Spleen (tissue), 11 donors: ENCODE measurements around the gene SOAT2. TPM values are rescaled to one million over a fixed set of nuclear protein-coding genes. Genes with fewer than 3 reads are reported as not detected.

Experiments
- DNase-seq: peaks from one replicate; pipeline ENCODE4 v3.0.0-alpha.2; 2020
- H3K27ac ChIP-seq, 8 donors: fragments of 200-600 bp; sonication (generic) in 7 of 8; 1 replicate in 4 of 8; 2 replicates in 4 of 8; pipeline versions ENCODE4 v1.5.0 to v1.8.0; 2016 to 2021; ENCODE audit warnings: inconsistent platforms in 4 of 8, mild to moderate bottlenecking in 4 of 8, moderate library complexity in 1 of 8
- H3K27me3 ChIP-seq, 7 donors: fragments of 200-600 bp; sonication (generic) in 6 of 7; replicated peaks in 1 of 7; 1 replicate in 4 of 7; 2 replicates in 3 of 7; pipeline versions ENCODE4 v1.5.0 to v1.8.0; 2016 to 2021; ENCODE audit warnings: inconsistent platforms in 3 of 7, mild to moderate bottlenecking in 1 of 7
- H3K36me3 ChIP-seq, 6 donors: fragments of 200-600 bp; sonication (generic) in 5 of 6; 1 replicate in 4 of 6; 2 replicates in 2 of 6; pipeline versions ENCODE4 v1.5.0 to v1.8.0; 2016 to 2021; ENCODE audit warnings: inconsistent platforms in 2 of 6
- H3K4me1 ChIP-seq, 6 donors: fragments of 200-600 bp; sonication (generic) in 5 of 6; 1 replicate in 3 of 6; 2 replicates in 3 of 6; pipeline versions ENCODE4 v1.5.0 to v1.8.0; 2016 to 2021; ENCODE audit warnings: inconsistent platforms in 3 of 6
- H3K4me3 ChIP-seq, 8 donors: fragments of 200-600 bp; sonication (generic) in 7 of 8; 1 replicate in 4 of 8; 2 replicates in 4 of 8; pipeline versions ENCODE4 v1.5.0 to v1.8.0; 2016 to 2021; ENCODE audit warnings: inconsistent platforms in 4 of 8, mild to moderate bottlenecking in 4 of 8, moderate library complexity in 2 of 8
- H3K9me3 ChIP-seq, 8 donors: fragments of 200-600 bp; sonication (generic) in 7 of 8; 1 replicate in 4 of 8; 2 replicates in 4 of 8; pipeline versions ENCODE4 v1.5.0 to v1.8.0; 2016 to 2021; ENCODE audit warnings: inconsistent platforms in 4 of 8
- CTCF ChIP-seq, 11 experiments: fragments of 200-600 bp in 7 of 11; fragments of 450-650 bp in 4 of 11; sonication (generic) in 4 of 11; IDR thresholded peaks in 8 of 11; conservative IDR thresholded peaks in 3 of 11; 1 replicate in 7 of 11; 2 replicates in 4 of 11; pipeline versions ENCODE4 v1.4.0 to v1.8.0; 2016 to 2021; ENCODE audit warnings: antibody characterized with exemption in 11 of 11, inconsistent platforms in 4 of 11, mild to moderate bottlenecking in 1 of 11
- POLR2A ChIP-seq, 3 donors: fragments of 450-650 bp; IDR thresholded peaks; one replicate each; pipeline ENCODE4 v1.5.1; 2017; ENCODE audit warnings: antibody characterized with exemption in 3 of 3, mild to moderate bottlenecking in 1 of 3
- POLR2AphosphoS5 ChIP-seq, 3 donors: sonication (generic); formaldehyde crosslinking; IDR thresholded peaks; one replicate each; pipeline ENCODE4 v1.5.1; 2017; ENCODE audit warnings: antibody characterized with exemption in 3 of 3
- WGBS, 5 donors: extraction: QIAGEN DNeasy Blood & Tissue Kit in 3 of 5; methylation state at CpG; one replicate each; pipeline versions ENCODE4 v1.1.5 to v1.1.7; 2013 to 2018; 5-methylcytosine and 5-hydroxymethylcytosine counted together
- intact Hi-C: fragments of 100-400 bp; cut with DNase I; formaldehyde crosslinking; loops from one replicate; pipeline ENCODE4 v1.15.0; 2023; ENCODE audit warnings: low total_unique reads
- polyA plus RNA-seq, 3 donors: library from polyadenylated mRNA; stranded (reverse); fragments of 200-250 nt; gene quantifications; one replicate each; pipeline ENCODE4 v1.2.1, GENCODE V29; 2013
- total RNA-seq, 7 donors: library from RNA; depleted of rRNA in 3 of 7; stranded (reverse); fragments of >200 nt in 3 of 7; fragmentation: NEBNext Ultra II Directional in 4 of 7; extraction: Animal tissue kit (Norgen Biotek cat#: 25700) in 4 of 7; gene quantifications; one replicate each; pipeline versions ENCODE4 v1.1.0 to v1.2.1, GENCODE V29; 2016 to 2021
- donor health status: healthy with polysubstance abuse.
- donor health status: DM: no; HTN: no; CAD: no; lungs with moderate emphysema.
- donor health status: DM: no; HTN: no; CAD: no.
- donor health status: Bipolar disorder and iron deficiency.
- donor health status: healthy.
- donor health status: DM: no; HTN: no; CAD: no.
- donor health status: DM: yes; HTN: yes; CAD: no.

SOAT2 gene
- total and polyA plus RNA-seq, 10 donors: 0.37 to 2.2 (median 0.56) TPM; not detected in 1

GRCh38 chr12:53079226-53080117, 23.8 kb upstream of the SOAT2 start, which contains the start of gene SPRYD3:
Gene SPRYD3 (minus strand): TSS chr12:53079390. CDS start chr12:53079333, 57 bp downstream.
- DNase-seq: peak; percentile 98
- WGBS, 5 donors: 3 to 9% (median 4%) methylated on average over 36 to 67 of the region's 67 CpGs
- H3K27ac ChIP-seq: peak within 1 kb of the TSS; percentile 76 to 95 (median 92)
- peak; percentile 94 to 97 (median 97) for TF ChIP-seq POLR2AphosphoS5 (IDR thresholded peaks at IDR 0.05)
- TF ChIP-seq POLR2A (IDR thresholded peaks at IDR 0.05): peak; percentile 22 to 86 (median 84)
- peak in 3 of 11 experiments; percentile 0 to 33 (median 30) for TF ChIP-seq CTCF (IDR thresholded peaks at IDR 0.05 in 8 of 11, conservative IDR thresholded peaks at IDR 0.05 in 3 of 11)
- H3K4me3 ChIP-seq: peak within 1 kb of the TSS; percentile 67 to 85 (median 77)
- intact Hi-C loops: loop anchor here (10.0 kb wide), 1 partner anchor 125 kb away; the partner anchor contains the start of gene ITGB7
- H3K27me3 ChIP-seq: no peaks in the 10 kb centered on the region
- H3K36me3 ChIP-seq: peaks cover 0 to 33% (median 24%) of the 10 kb centered on the region in 6 donors
- H3K4me1 ChIP-seq: peaks cover 7 to 58% (median 36%) of the 10 kb centered on the region in 6 donors
- H3K9me3 ChIP-seq: peaks cover 0 to under 1% (median 0%) of the 10 kb centered on the region in 8 donors

GRCh38 chr12:53082637-53083175, 20.6 kb upstream of the SOAT2 start:
- no peak for DNase-seq
- Histone ChIP-seq H3K4me1 (peaks cover 7 to 25% (median 19%) of the 10 kb centered on the region in 6 donors), H3K9me3 (peaks cover 0 to 3% (median 0%) of the 10 kb centered on the region in 8 donors), H3K36me3 (peaks cover 0 to 2% (median 0%) of the 10 kb centered on the region in 6 donors), H3K27ac (no peak overlapping the region), H3K27me3 (no peaks in the 10 kb centered on the region), H3K4me3 (no peak overlapping the region)
- intact Hi-C loops: no loop called here
- WGBS, 5 donors: 60 to 67% (median 65%) methylated on average over 2 of the region's 2 CpGs
- TF ChIP-seq POLR2AphosphoS5 (IDR thresholded peaks at IDR 0.05) (no peak), CTCF (IDR thresholded peaks at IDR 0.05 in 8 of 11, conservative IDR thresholded peaks at IDR 0.05 in 3 of 11) (no peak), POLR2A (IDR thresholded peaks at IDR 0.05) (no peak)

- intact Hi-C loops: no loop called here
- Histone ChIP-seq H3K36me3 (no peaks in the 10 kb centered on the region), H3K4me3 (no peak overlapping the region), H3K27ac (no peak overlapping the region), H3K4me1 (no peaks in the 10 kb centered on the region), H3K9me3 (peaks cover 0 to 3% (median 0%) of the 10 kb centered on the region in 8 donors), H3K27me3 (no peaks in the 10 kb centered on the region)
- WGBS, 5 donors: 82 to 90% (median 87%) methylated on average over 3 of the region's 3 CpGs
- no peak for DNase-seq
- TF ChIP-seq POLR2AphosphoS5 (IDR thresholded peaks at IDR 0.05): no peak
- no peak for TF ChIP-seq CTCF (IDR thresholded peaks at IDR 0.05 in 8 of 11, conservative IDR thresholded peaks at IDR 0.05 in 3 of 11)
- TF ChIP-seq POLR2A (IDR thresholded peaks at IDR 0.05): no peak
These were observed 16.9 kb upstream of the SOAT2 start for GRCh38 chr12:53086361-53086760.

- Histone ChIP-seq H3K36me3 (no peaks in the 10 kb centered on the region), H3K9me3 (no peaks in the 10 kb centered on the region), H3K4me3 (no peak overlapping the region), H3K27ac (no peak overlapping the region), H3K27me3 (no peaks in the 10 kb centered on the region), H3K4me1 (peaks cover 0 to 14% (median 3%) of the 10 kb centered on the region in 6 donors)
- WGBS, 5 donors: 92 to 98% (median 93%) methylated on average over 6 of the region's 6 CpGs
- no peak for DNase-seq
- no peak for TF ChIP-seq POLR2A (IDR thresholded peaks at IDR 0.05)
- no peak for TF ChIP-seq CTCF (IDR thresholded peaks at IDR 0.05 in 8 of 11, conservative IDR thresholded peaks at IDR 0.05 in 3 of 11)
- intact Hi-C loops: no loop called here
These were observed 13.2 kb upstream of the SOAT2 start for GRCh38 chr12:53090105-53090504.
